Inflammatory macrophage treated with lipopolysaccharide for 1 hour (primary cell): ENCODE measurements around the gene TRIO.

ENCODE experiments used
- DNase-seq, 2 donors: peaks; one replicate each; pipeline ENCODE4 v3.0.0-alpha.2; 2020 to 2022

Gene TRIO

DNA sequence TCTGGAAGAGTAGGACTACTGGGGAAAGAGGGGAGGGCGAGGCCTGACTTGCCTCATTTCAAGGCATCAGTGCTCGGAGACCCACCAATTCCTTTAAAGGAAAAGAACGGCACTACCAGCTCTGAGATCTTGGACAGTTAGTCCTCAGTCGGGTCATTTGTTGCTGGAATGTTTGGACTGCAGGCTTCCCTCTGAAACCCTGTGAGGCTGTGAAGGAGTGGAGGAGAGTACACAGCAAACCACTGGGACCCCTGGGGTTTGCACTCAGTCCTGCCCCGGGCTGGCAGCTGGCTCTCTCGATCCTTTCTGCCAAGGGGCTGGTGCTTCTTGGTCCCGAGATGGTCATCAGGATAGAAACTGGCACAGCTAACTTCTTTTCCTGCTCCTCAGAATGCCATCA, 194.5 kb downstream of the TRIO start:
- no peak for DNase-seq

DNA sequence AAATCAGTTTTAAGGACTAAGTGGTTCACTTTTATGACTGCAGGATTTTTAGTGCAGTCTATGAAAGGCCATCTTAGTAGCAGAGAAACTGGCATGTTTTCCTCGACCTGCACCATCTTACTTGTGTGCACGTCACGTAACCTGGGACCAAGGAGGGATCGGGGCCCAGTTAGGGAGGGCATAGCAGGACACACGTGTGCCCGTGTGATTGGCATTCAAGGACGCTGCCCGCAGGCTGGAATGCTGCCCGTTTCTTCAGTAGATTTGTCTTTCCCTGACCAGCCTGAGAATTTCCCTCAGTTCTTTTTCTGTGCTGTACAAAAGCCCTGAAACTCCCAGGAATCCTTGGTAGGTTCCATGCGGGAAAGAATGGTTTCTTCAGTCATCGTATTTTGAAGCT, 196.3 kb downstream of the TRIO start:
- DNase-seq = no peak

DNA sequence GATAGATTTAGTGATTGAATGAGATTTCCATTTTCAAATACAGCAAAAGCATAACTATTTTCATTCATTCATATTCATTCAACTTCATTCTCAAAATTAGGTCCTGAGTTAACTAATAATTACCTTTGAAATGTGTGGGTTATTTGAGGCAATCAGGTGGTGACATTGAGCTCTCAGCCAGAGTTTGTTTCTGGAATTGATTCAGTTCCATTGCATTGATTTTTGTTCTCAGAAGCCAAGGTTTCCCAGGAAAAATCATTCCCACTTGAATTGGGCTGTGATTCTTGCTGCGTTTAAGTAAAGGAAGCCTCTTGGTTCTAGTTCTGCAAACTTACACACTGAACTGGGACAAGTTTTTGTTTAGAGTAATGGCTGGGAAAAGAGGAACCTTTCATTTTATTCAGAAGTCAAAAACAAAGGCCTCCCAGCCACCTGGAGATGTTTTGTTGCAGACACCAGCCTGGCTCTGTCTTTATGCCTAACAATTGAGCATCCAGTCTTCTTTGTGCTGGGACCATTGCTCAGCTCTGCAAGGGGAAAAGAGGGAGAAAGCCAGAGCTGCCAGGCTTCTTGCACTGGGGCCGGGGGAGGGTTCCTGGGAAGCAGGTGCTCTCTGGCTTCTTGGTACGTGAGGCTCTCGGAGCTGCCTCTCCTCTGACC, 198.6 kb downstream of the TRIO start:
- peak in 1 of 2 donors; percentile 34 for DNase-seq

DNA sequence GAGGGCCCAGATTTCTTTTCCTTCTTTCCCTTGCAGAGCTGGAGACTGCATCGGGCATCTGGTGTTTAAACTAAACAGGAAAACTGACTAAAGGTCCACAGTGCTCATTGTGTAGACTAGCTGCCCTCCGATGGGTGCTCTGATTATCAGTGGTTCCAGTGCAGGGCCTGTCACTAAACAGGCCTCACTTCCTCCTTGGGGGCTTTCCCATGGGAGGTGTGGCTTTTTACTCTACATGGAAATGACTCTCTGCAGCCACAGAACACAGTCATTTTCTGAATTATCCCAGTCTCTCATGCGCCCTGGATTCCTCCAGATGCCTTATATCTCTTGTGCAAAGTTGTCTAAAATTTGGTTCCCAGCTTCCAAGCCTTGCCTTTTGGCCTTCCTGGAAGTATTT, 199.2 kb downstream of the TRIO start:
- peak; percentile 68 to 76 for DNase-seq

DNA sequence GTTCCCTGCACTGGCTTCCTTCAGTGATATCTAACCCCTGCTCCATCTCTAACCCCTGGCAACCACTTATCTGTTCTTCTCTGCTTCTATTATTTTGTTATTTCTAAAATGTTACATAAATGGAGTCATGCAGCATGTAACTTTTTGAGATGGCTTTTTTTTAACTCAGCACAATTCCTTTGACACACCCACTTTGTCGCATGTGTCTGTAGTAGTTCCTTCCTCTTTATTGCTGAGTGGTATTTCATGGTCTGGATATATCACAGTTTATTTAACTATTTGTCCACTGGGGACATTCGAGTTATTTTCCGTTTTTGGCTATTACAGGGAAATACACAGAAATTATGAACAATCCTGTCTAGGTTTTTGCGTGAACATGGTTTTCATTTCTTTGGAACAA, 200.2 kb downstream of the TRIO start:
- peak; percentile 63 to 64 for DNase-seq

DNA sequence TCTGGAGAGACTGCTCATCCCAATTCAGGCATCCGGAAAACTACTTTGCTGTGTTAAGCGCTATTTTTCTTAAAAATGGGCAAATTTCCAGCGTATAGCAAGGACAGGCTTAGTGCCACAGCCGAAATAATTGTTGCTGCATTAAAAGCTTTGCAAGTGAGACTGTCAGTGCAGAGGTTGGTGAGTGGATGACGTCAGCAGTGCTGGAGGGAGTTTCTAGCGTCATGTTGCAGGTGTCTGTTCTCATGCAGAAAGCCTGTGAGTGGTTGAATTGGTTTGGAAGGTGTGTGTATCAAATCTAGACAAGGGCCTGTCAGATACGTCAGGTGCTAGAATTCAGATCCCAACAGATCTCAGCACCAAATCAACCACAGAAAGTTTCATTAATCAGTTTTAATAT, 204.4 kb downstream of the TRIO start:
- DNase-seq = no peak

DNA sequence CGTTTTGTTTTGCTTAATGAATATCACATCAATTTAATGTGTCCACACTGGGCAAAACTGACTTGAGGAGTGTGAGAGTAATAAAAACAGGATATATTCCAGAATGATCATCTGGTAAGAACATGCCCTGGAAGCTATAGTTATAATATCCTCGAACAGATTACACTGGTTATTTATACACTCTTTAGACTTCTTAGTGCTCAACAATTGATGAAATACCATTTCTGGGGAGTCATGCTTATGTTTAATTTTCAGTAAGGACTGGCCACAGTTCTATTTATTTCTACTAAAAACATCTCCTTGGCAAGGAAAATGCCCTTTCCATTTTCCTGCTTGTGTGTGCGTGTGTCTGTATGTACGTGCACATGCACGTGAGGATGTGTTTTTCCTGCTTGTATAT, 205.0 kb downstream of the TRIO start:
- DNase-seq = no peak

DNA sequence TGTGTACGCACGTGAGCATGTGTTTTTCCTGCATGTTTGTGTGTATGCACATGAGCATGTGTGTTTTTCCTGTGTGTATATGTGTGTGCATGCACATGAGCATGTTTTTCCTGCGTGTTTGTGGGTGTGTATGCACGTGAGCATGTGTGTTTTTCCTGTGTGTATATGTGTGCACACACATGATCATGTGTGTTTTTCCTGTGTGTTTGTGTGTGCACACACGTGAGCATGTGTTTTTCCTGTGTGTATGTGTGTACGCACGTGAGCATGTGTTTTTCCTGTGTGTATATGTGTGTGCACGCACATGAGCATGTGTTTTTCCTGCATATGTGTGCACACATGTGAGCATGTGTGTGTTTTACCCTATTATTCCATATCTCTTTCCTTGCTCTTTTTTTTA, 205.9 kb downstream of the TRIO start:
- no peak for DNase-seq

DNA sequence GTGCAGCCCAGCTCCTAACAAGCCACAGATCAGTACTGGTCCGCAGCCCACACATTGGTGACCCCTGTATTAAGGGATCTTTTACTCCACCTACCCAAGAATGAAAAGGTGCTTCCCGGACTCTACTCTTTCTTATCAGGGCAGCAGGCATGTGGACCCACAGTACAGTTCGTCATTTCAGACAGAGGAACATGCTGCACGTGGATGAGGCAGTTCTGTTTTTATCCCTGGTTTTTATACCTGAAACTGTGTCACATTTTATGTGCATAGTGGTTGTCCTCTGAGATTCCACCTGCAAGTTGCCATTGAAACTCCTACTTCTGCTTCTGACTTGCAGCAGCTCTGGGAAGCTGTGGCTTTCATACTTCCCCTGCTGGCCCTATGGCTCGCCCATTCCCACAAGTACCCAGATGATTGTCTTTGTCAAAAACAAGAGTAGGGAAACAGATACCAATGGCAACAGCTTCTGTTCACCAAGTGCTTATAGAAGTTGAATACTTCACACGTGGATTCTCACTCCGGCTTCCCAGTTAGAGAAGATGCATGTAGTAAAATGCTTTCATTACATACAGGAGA, 208.0 kb downstream of the TRIO start:
- DNase-seq = peak in 1 of 2 donors; percentile 22

DNA sequence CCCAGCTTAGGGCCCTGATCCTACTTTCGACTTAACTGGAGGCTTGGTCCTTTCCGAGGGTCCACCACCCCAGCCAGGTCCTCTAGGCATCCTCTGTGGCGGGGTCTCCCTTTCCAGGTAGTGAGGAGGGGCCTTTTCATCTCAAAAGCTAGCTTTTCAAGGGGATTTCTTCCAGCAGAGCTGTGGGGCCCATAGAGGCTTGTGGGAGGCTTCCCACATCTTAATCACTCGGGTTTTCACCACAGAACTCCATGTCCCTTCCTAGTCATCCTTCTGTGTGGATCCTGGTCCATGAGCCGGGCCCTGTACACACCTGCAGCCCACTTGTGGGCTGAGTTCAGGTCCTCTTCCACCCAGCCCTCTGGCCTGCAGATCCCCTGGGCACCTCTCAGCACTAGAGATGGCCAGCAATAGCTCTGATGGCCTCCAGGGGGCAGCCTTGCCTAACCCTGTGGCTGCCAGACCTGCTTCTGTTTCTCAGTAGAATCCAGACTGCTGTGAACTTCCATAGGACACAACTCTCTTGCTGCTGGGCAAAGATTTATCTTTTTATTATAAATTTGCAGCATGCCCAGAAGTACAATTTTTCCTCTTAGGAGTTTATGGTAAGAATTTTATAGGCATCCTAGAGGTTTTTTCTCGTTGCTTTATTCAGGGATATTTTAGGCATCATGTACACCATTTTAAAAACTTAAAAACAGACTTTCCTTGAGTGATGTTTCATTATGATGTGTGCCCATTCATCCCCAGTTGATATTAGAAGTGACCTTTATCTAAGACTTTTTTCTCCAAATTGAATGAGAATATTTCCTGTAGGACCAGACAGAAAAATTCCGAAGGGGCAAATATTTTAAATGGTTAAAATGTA, 208.9 kb downstream of the TRIO start:
- peak; percentile 44 to 78 for DNase-seq

DNA sequence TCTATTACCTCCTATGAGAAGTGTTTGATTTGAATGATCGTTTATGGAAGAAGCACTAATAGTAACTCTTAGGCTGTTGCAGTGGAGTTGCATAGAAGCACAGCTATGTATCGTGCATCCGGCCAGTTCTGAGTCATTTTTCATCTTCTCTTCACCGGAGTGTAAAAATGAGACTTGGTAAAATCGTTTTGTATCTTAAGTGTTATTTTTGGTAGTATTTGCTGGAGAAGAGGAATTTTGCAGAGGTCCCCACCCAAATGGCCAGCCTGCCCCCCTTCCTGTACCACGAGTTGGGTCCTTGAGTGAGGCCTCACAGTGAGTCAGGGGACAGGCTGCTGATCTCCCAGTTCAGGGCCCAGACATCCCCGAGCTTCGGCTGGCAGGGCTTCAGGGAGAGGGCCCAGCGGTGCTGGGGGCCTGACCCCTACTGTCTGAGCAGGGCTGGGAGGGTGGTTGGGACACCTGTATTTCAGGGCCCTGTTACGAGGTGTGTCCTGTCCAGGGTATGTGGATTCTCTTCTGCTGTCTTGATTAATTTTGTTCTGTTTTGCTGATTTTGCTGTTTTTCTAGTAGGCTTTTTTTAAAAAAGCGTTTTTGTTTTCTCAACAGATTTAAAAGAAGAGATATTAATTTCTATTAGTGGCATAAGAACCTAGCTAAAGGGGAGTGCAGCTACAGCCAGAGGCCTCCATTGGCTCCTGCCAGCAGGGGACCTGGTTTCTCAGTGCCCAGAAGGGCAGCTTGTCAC, 210.8 kb downstream of the TRIO start:
- no peak for DNase-seq

DNA sequence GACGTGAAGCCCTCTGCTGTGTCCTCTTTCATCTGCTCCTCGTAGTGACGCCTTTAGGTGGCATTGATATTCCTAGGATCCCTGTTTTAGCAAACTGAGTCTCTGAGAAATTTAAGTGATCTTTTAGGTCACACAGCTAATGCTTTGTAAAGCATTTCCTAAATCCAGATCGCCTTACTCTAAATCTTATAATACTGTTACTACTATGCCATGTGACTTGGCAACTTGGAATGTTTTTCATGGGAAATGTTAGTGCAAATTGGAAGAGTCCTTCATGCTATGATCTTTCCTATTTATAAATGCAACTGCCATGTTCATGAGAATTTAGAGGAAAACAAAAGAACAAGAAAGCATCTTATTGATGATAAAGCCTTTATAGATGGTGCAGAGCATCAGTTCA, 212.2 kb downstream of the TRIO start:
- DNase-seq = no peak

DNA sequence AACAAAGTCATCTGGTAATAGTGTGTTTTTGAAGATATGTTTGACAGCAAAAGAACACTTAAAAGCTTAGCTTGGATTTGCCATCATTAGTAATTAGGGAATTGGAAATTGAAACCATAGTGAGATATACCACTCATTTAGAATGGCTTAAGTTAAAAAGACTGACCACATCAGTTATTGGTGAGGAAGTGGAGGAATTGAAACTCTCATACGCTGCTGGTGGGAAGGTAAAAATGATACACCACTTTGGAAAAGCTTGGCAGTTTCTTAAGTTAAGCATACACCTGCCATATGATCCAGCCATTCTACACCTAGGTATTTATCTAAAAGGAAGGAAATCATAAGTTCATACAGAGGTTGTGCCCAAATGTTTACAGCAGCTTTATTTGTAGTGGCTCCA, 213.2 kb downstream of the TRIO start:
- no peak for DNase-seq

DNA sequence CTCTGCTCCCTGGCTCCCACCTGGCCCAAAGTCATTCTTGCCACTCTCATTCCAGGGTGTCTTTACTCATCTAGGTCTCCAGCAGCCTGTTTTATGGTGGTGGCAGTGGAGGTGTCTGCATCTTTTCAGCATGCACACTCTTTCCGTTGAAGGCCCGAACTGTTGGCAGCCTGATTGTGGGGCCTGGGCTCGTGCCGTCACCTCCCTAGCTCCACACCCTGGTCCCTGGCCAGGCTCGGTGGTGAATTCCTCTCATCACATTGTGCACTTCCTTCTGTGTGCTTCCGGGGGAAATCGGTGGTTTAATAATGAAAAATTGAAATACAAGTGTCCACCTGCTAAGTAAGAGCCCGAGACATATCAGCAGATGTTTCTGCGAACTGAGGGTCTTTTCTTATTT, 214.3 kb downstream of the TRIO start:
- no peak for DNase-seq

DNA sequence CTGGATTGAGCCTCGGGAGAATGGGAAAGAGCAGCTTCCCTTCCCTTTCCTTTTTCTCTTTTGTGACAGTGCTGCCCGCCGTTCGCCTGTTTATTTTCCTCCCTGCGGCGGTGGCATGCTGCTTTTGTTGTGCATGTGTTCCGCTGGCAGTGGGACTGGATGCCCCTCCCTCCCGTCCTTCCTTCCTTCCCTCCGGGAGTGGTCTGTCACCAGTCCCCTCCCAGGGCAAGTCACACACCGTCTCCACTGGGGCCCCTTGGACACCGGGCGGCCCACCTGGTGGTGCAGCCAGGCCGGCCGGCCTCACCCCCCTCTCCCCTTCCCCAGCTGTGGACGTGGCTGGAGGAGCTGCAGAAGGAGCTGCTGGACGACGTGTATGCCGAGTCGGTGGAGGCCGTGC, 214.7 kb downstream of the TRIO start:
- DNase-seq = no peak

DNA sequence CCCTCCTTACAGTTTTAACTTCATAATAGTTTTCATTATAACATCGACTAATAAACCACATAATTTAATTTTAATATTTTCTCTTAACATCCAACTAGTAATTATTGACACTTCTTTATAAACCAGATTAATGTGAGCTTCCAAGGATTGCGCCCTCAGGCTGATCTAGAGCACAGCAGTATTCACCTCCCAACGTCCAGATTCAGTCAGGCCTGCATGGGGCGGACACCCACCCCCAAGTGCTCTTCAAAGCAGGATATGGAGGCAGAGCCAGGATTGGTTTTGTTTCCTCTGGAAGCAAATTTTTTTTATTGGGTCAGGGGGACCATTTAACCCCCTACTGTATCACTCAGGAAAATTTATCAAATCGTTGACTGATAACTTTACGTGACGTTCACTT, 215.4 kb downstream of the TRIO start:
- DNase-seq = no peak

DNA sequence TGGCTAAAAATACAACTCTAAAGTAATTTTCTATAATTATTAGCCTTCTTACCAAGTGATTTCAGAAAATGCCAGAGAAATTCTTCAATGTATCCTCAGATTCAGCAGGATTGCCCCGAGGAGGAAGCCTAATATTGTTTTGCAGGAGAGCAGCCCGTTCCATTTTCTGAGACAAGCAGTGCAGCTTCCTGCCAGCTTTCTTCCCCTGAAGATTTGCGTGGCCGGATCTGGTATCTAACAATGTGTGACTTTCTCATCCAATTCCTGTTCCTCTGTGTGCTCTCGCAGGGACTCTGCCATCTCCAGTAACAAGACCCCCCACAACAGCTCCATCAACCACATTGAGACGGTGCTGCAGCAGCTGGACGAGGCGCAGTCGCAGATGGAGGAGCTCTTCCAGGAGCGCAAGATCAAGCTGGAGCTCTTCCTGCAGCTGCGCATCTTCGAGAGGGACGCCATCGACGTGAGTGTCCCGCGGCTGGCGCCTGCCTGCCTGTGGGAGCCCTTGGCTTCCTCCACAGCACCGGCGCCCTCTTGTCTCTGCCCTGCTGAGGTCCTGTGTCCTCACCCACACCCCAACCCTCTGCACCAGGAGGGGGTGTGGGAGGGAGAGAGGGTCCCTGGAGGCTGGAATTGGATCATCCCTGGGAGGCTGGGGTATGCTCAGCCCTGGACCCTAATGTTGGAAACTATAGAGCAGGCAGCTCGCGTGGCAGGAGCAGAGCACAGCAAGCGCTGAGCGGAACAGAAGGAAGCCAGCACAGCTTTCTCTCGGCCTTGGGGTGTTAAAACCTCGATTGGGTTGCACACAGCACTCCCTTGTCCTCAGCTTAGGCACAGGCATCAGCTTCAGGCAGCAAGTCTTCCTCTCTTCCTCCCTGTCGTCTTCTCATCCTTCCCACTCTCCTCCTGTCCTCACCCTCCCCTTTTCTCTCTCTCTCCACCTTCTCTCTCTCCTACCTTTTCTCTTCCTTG, 216.2 kb downstream of the TRIO start:
- no peak for DNase-seq

DNA sequence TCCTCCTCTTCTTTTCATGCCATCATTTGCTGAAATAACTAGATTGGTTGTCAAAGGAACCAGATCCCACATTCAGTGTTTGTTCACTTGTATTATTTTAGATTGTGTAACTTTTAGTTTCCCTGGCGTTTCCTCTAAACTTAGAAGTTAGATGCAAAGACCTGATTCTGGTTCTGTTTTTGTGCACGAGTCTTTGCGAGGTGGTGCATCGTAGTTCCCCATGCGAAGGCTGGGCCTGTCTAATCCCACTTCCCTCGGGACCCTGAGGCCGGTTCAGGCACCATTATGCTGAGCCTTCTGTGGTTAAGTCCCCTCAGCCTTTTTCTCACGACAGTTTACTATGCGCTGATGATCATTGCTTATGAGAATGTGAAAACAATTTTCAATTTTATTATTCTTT, 219.3 kb downstream of the TRIO start:
- DNase-seq = peak; percentile 46 to 61

DNA sequence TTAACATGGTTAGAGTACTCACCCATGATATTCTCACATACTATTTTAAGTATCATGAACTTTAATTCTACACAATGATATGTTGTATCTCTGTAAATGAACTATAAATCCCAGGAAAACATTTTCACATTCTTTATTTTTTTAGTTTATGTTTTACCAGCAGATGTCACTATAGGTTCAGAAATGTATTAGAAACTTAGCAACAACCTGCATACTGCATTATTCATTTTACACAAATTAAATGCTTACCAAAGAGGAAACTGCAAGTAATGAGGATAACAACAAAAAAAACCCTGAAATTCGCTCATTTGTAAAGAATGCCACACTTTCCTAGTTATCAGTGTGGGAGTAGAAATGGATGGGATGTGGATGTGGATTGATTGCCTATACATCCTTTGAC, 221.0 kb downstream of the TRIO start:
- DNase-seq = no peak

DNA sequence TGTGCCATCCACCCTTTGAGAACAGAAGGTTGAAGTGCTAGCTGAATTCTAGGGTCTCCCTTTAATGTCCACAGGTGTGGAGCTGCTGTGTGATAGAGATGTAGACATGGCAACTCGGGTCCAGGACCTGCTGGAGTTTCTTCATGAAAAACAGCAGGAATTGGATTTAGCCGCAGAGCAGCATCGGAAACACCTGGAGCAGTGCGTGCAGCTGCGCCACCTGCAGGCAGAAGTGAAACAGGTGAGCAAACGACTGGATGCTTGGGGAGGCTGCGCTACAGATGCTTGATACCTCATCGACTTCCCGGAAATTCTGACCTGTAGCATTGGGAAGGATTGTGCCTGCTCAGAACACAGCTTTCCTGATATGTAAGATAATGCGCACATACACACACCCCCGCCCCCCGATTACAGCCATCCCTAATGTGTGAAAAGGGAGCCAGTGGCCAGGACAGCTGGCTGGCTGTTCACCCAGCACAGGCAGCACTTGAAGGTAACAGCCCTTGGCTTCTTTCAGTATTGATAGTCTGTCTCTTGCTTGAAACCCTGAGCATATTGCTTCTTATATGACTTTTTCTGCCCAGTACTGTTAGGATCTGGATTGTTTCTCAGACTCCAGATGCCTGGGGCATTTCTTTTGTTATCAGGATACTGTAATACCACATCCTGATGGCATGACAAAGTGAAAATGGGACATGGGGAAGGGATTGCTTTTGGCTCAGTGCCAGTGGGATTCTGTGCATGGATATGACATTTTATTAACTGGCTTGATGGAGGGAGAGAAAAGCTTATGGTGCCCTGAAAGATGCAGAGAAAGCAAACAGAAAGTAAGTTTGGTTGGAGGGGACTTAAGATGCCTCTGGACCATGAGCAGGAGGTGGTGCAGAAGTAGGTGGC, 221.7 kb downstream of the TRIO start:
- DNase-seq = no peak

DNA sequence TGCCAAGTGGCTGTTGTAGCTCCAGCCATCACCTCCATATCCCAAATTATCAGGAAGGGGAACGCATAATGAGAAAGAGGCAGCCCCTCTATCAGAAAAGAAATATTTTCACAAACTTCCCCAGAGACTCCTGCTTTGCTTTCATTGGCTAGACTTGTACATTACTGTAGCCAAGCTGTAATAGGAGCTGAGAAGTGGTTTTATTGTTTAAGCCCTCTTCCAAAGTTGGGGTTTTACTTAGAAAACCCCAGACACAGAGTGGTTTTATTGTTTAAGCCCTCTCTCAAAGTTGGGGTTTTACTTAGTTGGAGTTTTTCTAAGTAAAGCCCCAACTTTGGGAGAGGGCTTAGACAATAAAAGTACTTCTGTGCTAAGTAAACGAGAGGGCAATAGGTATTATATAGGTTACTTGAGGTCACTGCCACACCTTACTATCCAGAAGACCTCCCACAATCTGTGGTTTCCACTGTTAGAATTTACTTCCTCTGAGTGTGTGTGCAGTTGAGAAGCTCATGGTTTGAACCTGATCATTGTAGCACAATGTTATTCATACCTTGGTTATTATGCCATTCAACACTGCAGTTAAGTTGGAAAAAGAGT, 222.8 kb downstream of the TRIO start:
- DNase-seq = no peak
